Measurements from ENCODE around the gene MTRFR. TPM values are rescaled to one million over a fixed set of nuclear protein-coding genes. Genes with fewer than 3 reads are reported as not detected.

MTRFR gene
- 8.2 and 10.8 TPM in 2 replicates for total RNA-seq

DNA sequence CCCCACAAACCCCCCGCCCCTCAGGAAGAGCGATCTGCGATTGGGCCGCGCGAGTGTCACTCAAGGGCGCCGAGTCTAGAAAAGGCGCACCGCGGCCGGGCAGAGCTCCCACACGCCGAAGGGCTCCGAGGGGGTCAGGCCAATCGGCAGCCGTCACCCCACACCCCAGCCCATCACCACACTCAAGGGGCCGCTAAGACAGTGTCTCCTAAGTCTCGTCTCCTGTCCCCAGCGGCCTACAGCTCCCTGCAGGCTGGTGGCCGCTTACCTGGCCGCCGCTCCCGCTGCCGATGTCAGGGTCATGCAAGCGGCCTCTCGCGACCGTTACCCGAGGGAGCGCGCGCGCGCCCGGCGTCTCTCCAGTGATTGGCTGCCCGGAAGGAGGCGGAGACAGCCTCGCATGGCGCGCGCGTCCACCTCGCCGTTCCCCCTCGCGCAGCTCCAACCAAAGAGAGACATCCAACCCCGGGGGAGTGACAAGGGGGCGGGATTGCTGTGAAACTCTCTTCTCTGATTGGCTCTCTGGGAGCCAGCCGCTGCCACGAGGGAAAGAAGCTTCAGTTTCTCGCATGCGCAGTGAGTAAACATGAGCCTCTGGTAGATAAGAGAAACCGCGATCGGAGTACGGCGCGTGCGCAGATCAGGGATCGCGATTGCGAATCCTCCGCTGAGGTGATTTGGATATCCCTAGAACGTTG, at the start of gene MTRFR, which contains the start of gene MPHOSPH9:
TSS of gene MTRFR (plus strand) at position 630 of the 698 bp plus-strand sequence. CDS start 20,239 bp downstream, outside the sequence.
TSS of gene MPHOSPH9 (minus strand) at position 335 of the 698 bp plus-strand sequence. CDS start 2,777 bp downstream, outside the sequence.

Other genes starting within 250 kb of the MTRFR start
- 4.5 and 6.4 TPM in 2 replicates for gene PITPNM2, start 82.3 kb upstream of the MTRFR start, total RNA-seq
- 44.4 and 47.1 TPM in 2 replicates for gene MPHOSPH9, start 295 bp upstream of the MTRFR start, total RNA-seq
- gene CDK2AP1, start 38.4 kb downstream of the MTRFR start, total RNA-seq, result 185 and 220 TPM in 2 replicates
- gene SBNO1, start 131.4 kb downstream of the MTRFR start, total RNA-seq, result 23.8 and 30.4 TPM in 2 replicates
- 67.6 and 72.7 TPM in 2 replicates for gene KMT5A, start 150.7 kb downstream of the MTRFR start, total RNA-seq
- gene RILPL2, start 203.2 kb downstream of the MTRFR start, total RNA-seq, result 29.6 and 35.2 TPM in 2 replicates
- gene SNRNP35, start 224.7 kb downstream of the MTRFR start, total RNA-seq, result 21.5 and 25.0 TPM in 2 replicates

All from aortic smooth muscle cell (primary cell).